SU-DHL-6 (cell line): ENCODE results near the gene RPS17.
"Not testable (repeated sequence)": the region's sequence is repeated elsewhere in the genome, so short reads cannot be mapped to it uniquely, and the experiment has no call there.

Experiments used
- EZH2phosphoT487 ChIP-seq: fragments of 200-600 bp; sonication (generic), shearing (Covaris generic); conservative IDR thresholded peaks from 2 replicates; pipeline ENCODE4 v1.6.1; 2018; ENCODE audit warnings: mild to moderate bottlenecking, antibody characterized with exemption, low read length, moderate library complexity, mixed read lengths
- TF ChIP-seq, protein P1 (sequence below): fragments of 200-600 bp; sonication (generic); IDR thresholded peaks from one replicate; pipeline ENCODE4 v1.5.1; 2017; ENCODE audit warnings: antibody characterized with exemption, mild to moderate bottlenecking, low read length, moderate library complexity; ENCODE audit not compliant: insufficient read depth, poor library complexity, severe bottlenecking

- TF ChIP-seq, protein P1, sequence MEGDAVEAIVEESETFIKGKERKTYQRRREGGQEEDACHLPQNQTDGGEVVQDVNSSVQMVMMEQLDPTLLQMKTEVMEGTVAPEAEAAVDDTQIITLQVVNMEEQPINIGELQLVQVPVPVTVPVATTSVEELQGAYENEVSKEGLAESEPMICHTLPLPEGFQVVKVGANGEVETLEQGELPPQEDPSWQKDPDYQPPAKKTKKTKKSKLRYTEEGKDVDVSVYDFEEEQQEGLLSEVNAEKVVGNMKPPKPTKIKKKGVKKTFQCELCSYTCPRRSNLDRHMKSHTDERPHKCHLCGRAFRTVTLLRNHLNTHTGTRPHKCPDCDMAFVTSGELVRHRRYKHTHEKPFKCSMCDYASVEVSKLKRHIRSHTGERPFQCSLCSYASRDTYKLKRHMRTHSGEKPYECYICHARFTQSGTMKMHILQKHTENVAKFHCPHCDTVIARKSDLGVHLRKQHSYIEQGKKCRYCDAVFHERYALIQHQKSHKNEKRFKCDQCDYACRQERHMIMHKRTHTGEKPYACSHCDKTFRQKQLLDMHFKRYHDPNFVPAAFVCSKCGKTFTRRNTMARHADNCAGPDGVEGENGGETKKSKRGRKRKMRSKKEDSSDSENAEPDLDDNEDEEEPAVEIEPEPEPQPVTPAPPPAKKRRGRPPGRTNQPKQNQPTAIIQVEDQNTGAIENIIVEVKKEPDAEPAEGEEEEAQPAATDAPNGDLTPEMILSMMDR: not testable (repeated sequence)
- not testable (repeated sequence) for TF ChIP-seq EZH2phosphoT487
These were observed 33.2 kb downstream of the RPS17 start for GRCh38 chr15:82507087-82507486.
